ENCODE results near the gene RPLP2.

Gene RPLP2

GRCh38 chr11:773830-774229 lies 35.9 kb upstream of the RPLP2 start:
- no peak for DNase-seq (ENCODE audit: low spot score)
- TF ChIP-seq CTCF (IDR thresholded peaks at IDR 0.05; ENCODE audit: extremely low read depth, insufficient read depth, missing control alignments) = no peak
- in situ Hi-C loops (cut with MboI; ENCODE audit: low pct_unique_long_range_greater_than_20kb, low sequenced_read_pairs, unreplicated experiment) = no loop called here

GRCh38 chr11:774873-775592 lies 34.7 kb upstream of the RPLP2 start:
- no peak for TF ChIP-seq CTCF (IDR thresholded peaks at IDR 0.05; ENCODE audit: extremely low read depth, insufficient read depth, missing control alignments)
- no peak for DNase-seq (ENCODE audit: low spot score)
- in situ Hi-C loops (cut with MboI; ENCODE audit: low pct_unique_long_range_greater_than_20kb, low sequenced_read_pairs, unreplicated experiment) = no loop called here

- in situ Hi-C loops (cut with MboI; ENCODE audit: low pct_unique_long_range_greater_than_20kb, low sequenced_read_pairs, unreplicated experiment) = no loop called here
- no peak for TF ChIP-seq CTCF (IDR thresholded peaks at IDR 0.05; ENCODE audit: extremely low read depth, insufficient read depth, missing control alignments)
- no peak for DNase-seq (ENCODE audit: low spot score)
These were observed 33.6 kb upstream of the RPLP2 start for GRCh38 chr11:776263-776560.

- peak; percentile 90 for DNase-seq (ENCODE audit: low spot score)
- TF ChIP-seq CTCF (IDR thresholded peaks at IDR 0.05; ENCODE audit: extremely low read depth, insufficient read depth, missing control alignments) = peak; percentile 21
- in situ Hi-C loops (cut with MboI; ENCODE audit: low pct_unique_long_range_greater_than_20kb, low sequenced_read_pairs, unreplicated experiment) = no loop called here
These were observed 33.0 kb upstream of the RPLP2 start for GRCh38 chr11:776561-777287.

GRCh38 chr11:777288-778255 lies 32.2 kb upstream of the RPLP2 start, which contains the start of gene GATD1:
Gene GATD1 (minus strand): TSS chr11:777487. CDS start chr11:777462, 25 bp downstream.
- in situ Hi-C loops (cut with MboI; ENCODE audit: low pct_unique_long_range_greater_than_20kb, low sequenced_read_pairs, unreplicated experiment) = no loop called here
- TF ChIP-seq CTCF (IDR thresholded peaks at IDR 0.05; ENCODE audit: extremely low read depth, insufficient read depth, missing control alignments) = no peak
- DNase-seq (ENCODE audit: low spot score) = peak; percentile 100

All from GM13977 (cell line).